Tongue (tissue), 3 donors: ENCODE measurements around the gene UBE2E2. TPM values are rescaled to one million over a fixed set of nuclear protein-coding genes. Genes with fewer than 3 reads are reported as not detected.

Experiments used
- DNase-seq: peaks from one replicate; pipeline ENCODE4 v3.0.0-alpha.2; 2015
- small RNA-seq: library from RNA; depleted of rRNA; stranded (forward); fragments of <200 nt; gene quantifications from one replicate; pipeline ENCODE3, GENCODE V24; 2014; ENCODE audit warnings: low replicate concordance
- total RNA-seq: library from RNA; depleted of rRNA; stranded (reverse); fragments of >200 nt; gene quantifications from one replicate; pipeline ENCODE4 v1.2.3, GENCODE V29; 2014

Gene UBE2E2
- total RNA-seq, 1 donor from 2014 or later: 177 TPM

GRCh38 chr3:23629181-23629894 lies 426.2 kb downstream of the UBE2E2 start:
- DNase-seq: no peak

- peak; percentile 48 for DNase-seq
Measured at GRCh38 chr3:23633261-23633960, 430.3 kb downstream of the UBE2E2 start.

DNA sequence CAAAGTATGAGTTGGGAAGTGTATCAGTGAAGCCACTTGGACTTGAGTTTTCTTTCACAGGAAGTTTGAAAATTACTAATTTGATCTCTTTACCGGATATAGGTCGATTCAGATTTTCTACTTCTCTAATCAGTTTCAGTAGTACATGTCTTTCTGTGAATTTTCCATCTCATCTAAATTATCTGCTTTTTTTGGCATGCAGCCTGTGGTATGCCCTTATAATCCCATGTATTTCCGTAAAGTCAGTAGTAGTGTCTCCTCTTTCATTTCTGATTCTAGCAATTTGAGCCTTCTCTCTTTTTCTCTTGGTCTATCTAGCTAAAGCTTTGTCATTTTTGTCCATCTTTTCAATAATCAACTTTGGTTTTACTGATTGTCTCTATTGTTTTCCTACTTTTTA lies 434.2 kb downstream of the UBE2E2 start:
- no peak for DNase-seq

- no peak for DNase-seq
Measured at GRCh38 chr3:23640471-23641146, 437.5 kb downstream of the UBE2E2 start.

Small RNA genes within 50 kb of the gene (small RNA-seq; reads per million reads assigned to genes)
- gene AC121251.1 (not detected), gene RF00019 (not detected), gene RNU6-788P (not detected), gene RNU6-922P (not detected)
